Right renal cortex interstitium (tissue), 3 donors: ENCODE results near the gene ULBP1. TPM values are rescaled to one million over a fixed set of nuclear protein-coding genes. Genes with fewer than 3 reads are reported as not detected.
"Not testable (repeated sequence)": the region's sequence is repeated elsewhere in the genome, so short reads cannot be mapped to it uniquely, and the experiment has no call there.

Source experiments
- DNase-seq, 3 donors: peaks; one replicate each; pipeline ENCODE4 v3.0.0-alpha.2; 2013; ENCODE audit warnings: low read depth in 3 of 3, low spot score in 2 of 3
- polyA plus RNA-seq, 3 donors: library from polyadenylated mRNA; unstranded; fragments of 120-200 nt; gene quantifications; one replicate each; pipeline ENCODE4 v1.2.1, GENCODE V29; 2013; ENCODE audit not compliant: insufficient read length in 3 of 3

The ULBP1 gene
- polyA plus RNA-seq, 3 donors, result 1.7 to 2.0 (median 1.9) TPM

DNA sequence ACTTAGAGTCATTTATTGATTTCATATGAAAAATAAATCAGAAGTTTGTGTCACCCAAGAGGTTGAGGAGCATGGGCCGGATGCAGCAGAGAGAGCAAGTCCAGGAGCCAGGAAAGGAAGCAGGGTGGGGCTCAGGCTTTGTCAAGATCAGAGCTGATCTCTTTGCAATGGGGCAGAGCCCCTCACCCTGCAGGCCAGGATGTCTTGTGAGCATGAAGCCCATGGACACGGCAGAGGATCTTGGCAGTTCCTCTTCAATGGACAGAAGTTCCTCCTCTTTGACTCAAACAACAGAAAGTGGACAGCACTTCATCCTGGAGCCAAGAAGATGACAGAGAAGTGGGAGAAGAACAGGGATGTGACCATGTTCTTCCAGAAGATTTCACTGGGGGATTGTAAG is 5.2 kb downstream of the ULBP1 start:
- DNase-seq, result not testable (repeated sequence)

- DNase-seq, result no peak
Observed at GRCh38 chr6:149969635-149970034, 5.9 kb downstream of the ULBP1 start.

GRCh38 chr6:149974394-149974793 is 10.7 kb downstream of the ULBP1 start:
- DNase-seq, result not testable (repeated sequence)

DNA sequence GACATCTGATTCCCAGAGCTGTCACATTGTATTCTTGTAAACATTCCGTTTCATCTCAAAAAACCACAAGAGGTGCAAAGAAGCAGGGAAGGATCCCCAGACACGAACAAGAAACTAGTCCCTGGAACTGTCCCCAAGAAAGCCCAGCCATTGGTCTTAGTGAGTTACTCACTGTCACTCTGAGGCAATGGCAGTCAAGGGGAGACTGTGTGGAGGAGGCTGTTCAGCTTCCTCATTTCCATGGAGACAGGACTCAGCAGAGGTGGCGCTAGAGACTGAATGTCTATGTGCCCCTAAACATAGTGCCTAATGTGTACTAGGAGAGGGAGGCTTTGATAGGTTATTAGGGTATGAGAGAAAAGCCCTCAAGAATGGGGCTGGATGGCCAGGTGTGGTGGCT is 11.1 kb downstream of the ULBP1 start:
- DNase-seq, result no peak

DNA sequence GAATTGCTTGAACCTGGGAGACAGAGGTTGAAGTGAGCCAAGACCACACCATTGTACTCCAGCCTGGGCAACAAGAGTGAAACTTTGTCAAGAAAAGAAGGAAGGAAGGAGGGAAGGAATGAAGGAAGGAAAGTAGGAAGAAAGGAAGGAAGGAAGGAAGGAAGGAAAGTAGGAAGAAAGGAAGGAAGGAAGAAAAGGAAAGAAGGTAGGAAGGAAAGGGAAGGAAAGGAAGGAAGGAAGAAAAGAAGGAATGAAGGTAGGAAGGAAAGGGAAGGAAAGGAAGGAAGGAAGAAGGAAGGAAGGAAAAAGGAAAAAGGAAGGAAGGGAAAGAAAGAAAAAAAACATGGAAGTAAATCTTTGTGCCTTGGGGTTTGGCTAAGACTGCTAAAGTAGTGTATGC is 11.7 kb downstream of the ULBP1 start:
- no peak for DNase-seq

GRCh38 chr6:149977221-149977620 is 13.5 kb downstream of the ULBP1 start:
- no peak for DNase-seq

DNA sequence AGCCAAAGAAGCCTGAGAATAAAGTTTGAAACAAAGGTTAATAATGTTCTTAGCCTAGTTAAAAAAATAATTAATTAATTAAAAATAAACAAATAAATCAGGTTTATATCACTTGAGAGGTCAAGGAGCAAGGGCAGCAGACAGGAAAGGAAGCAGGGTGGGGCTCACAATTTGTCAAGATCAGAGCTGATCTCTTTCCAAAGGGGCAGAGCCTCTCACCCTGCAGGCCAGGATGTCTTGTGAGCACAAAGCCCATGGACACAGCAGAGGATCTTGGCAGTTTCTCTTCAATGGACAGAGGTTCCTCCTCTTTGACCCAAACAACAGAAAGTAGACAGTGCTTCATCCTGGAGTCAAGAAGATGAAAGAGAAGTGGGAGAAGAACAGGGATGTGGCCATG is 14.9 kb downstream of the ULBP1 start:
- DNase-seq, result no peak

DNA sequence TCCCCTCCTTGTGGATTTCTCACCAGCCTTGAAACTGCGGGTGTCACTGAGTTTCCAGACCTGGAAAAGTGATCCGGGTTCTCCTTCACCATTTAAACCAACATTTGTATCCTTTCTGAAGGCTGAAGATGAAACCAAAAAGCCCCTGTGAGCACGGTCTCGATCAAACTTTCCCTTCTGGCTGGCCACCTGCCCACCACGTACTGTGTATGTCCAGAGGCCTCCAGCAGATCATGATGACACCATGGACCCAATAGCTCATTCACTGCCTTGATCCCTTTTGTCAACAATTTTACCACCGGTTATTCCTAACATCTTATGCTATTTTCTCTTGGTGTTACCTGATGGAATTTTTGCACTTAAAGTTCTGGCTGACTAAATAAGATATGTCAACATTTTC is 15.6 kb downstream of the ULBP1 start:
- no peak for DNase-seq

GRCh38 chr6:149983145-149983544 is 19.4 kb downstream of the ULBP1 start:
- no peak for DNase-seq

- no peak for DNase-seq
Observed at GRCh38 chr6:149984773-149985172, 21.0 kb downstream of the ULBP1 start.

GRCh38 chr6:149985481-149985937 is 21.8 kb downstream of the ULBP1 start:
- DNase-seq, result no peak

- DNase-seq, result no peak
Observed at GRCh38 chr6:149987602-149988107, 23.9 kb downstream of the ULBP1 start.

DNA sequence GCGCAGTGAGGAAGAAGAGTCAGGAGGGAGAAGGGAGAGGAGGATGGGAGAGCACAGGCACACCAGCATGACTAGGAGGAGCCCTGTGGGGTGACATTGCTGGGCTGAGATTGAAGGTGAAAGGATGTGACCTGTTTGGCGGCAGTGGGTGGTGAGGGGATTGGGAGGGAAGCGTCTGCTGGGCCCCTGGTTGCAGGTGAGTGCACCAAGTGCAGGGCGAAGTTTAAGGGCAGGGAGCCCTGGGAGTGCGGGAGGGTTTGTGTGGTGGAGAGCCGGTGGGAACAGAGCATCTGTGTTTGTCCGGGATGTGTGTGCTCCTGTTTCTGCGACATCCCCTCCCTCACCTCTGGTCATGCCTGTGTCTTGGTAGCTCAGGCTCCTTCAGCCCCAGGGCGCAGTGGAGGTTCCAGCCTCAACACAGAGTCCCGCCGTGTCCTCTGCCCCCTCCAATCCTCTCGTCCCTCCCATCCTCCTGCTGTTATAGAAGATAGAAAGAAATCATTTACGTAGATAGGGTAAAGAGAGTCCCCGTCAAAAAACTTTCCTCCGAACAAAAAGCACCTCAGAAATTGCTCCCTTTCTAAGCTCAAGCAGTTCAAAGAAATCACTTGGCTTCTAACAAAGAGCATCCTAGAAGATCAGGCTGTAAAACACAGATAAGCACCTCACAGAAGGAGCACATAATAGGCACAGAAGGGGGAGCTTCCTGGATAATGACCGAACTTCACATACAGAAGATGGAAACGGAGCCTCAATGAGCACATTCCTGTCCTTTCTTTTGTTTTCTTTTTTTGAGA is 25.0 kb downstream of the ULBP1 start:
- DNase-seq, result no peak

- no peak for DNase-seq
Observed at GRCh38 chr6:149990212-149990660, 26.5 kb downstream of the ULBP1 start.

- no peak for DNase-seq
Observed at GRCh38 chr6:149990661-149991471, 27.1 kb downstream of the ULBP1 start.

- not testable (repeated sequence) for DNase-seq
Observed at GRCh38 chr6:149991472-149991795, 27.7 kb downstream of the ULBP1 start.

DNA sequence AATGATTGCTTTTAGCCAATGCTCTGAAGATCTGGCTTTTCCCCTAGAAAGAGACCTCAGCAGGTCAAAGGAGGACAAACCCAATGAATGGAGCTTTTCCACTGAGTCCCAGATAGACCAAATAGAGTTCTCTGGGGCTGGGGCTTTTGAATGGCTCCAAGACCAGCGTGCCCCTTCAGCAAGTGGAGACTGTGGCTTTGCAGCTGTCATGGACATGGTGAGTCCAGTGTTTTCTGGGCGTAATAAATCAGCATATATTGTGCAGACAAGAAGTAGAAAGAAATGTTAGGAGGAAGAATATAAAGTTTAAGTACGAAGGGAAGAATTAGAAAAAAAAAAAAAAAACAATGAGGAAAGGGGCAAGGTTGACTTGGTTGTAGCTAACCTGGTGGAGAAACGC is 28.1 kb downstream of the ULBP1 start:
- no peak for DNase-seq

- no peak for DNase-seq
Observed at GRCh38 chr6:149995235-149995750, 31.6 kb downstream of the ULBP1 start.

- no peak for DNase-seq
Observed at GRCh38 chr6:149995971-149996370, 32.2 kb downstream of the ULBP1 start.

DNA sequence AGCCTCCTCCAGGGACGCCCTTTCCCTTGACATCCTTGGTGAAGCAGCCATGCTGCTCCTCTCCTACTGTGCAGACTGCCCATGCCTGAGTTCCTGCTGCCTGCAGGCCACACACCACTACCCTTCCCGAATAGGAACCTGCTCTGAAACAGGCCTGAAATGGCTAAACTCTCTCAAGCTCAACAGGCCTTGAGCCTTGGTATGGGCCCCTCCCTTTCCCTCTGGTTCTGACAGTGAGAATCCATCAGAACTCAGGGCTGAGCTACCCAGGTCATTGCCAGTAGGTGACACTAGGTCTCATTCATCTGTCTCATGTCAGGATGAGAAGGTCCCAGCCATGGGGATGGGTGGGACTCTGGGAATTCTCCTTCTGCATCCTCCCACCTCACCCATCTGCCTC is 35.9 kb downstream of the ULBP1 start:
- DNase-seq, result no peak

DNA sequence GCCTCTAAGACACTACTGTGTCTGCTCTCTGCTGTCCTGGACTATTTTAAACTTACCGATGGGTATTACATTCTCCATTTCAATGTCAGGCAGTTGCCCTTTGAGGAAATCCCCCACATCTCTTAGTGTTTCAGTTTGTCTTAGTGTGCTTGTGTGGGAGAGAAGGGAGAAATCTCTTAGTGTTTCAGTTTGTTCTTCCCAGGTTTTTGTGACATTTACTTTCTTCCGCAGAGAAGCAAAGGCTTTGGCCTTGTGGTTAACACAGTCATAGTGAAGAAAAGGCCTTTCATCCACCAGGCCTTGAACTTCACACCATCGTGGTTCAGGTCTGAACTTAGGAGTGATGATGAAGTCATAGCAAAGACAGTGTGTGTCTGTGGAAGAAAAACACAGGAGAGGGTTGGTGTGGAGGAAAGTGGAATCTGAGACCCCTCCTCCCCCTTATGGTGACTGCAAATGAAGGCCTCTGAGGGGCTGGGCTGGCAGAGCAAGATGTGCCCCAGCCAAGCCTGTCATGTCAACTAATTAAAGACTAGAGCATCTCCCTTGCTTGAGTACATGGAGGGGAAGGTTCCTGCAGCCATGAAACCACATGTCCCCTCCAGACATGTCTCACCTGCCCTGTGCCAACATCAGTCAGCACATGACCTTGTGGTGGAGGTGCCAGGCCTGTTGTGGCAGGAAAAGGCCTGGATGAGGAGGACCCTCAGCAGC is 37.7 kb downstream of the ULBP1 start:
- no peak for DNase-seq
